CD4-positive, alpha-beta T cell treated with Interferon gamma for 1 hour (primary cell): Measurements from ENCODE around the gene GBE1.
"Not testable (repeated sequence)": the region's sequence is repeated elsewhere in the genome, so short reads cannot be mapped to it uniquely, and the experiment has no call there.

Source experiments
- DNase-seq: peaks from one replicate; pipeline ENCODE4 v3.0.0-alpha.2; 2020

GBE1 gene

GRCh38 chr3:81516042-81516441 is 245.4 kb downstream of the GBE1 start:
- DNase-seq = no peak

- no peak for DNase-seq
These were observed 247.9 kb downstream of the GBE1 start for GRCh38 chr3:81513591-81513990.

- DNase-seq = no peak
These were observed 258.4 kb downstream of the GBE1 start for GRCh38 chr3:81503026-81503425.

GRCh38 chr3:81502236-81502635 is 259.2 kb downstream of the GBE1 start:
- no peak for DNase-seq

- DNase-seq = no peak
These were observed 261.4 kb downstream of the GBE1 start for GRCh38 chr3:81500039-81500438.

GRCh38 chr3:81497572-81498251 is 263.7 kb downstream of the GBE1 start:
- no peak for DNase-seq

GRCh38 chr3:81496407-81497104 is 264.9 kb downstream of the GBE1 start:
- no peak for DNase-seq

- not testable (repeated sequence) for DNase-seq
These were observed 269.0 kb downstream of the GBE1 start for GRCh38 chr3:81492471-81492870.

DNA sequence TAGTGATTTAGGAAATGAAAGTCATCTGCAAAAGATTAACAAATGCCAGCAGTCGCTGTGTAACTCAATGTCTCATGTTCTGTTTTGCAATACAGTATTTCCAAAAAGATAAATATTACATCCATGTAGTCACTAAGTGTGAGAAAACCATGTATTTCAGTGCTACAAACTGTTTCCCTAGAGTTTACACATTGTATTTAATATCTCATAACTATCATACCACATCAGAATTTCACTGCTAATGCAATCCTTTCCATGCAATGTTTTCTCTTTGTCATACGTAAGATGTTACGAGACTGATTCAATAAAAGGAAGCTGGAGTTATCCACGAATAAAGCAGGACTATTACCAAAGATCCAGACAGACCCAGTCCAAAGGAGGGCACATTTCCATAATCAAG is 269.4 kb downstream of the GBE1 start:
- no peak for DNase-seq

DNA sequence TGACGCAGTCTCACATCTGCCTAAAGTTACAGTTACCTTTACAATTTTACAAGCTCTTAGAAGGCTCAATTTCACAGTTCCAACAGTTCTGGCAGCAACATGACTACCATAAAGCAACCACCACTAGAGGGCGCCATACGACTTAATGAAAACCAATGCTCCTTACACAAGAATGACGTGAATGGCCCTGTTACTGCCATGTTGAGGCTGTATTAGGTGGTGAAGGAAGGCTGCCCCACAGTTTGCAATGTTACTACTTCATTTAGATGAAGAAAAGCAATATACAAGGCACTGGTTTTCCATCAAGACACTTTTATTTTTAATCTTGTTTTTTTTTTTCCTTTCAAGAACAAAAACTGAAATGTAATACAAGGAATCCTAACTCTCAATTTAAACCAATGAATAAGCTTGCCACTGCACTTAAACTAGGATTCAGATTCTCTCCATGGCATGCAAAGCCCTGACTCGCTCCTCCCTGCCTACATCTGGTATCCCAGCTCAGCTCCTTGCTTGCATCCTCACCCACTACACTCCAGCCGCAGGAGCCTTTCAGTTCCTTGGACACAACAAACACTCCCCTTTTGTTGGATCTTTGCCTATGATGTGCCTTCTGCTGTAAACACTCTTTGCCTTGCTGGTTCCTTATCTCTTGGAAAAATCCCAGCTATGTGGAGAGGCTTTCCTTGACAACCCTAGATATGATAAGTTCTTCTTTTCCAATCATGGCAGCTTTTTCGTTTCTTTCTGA is 270.7 kb downstream of the GBE1 start:
- peak; percentile 55 for DNase-seq

GRCh38 chr3:81485444-81485865 is 276.0 kb downstream of the GBE1 start:
- DNase-seq = no peak

DNA sequence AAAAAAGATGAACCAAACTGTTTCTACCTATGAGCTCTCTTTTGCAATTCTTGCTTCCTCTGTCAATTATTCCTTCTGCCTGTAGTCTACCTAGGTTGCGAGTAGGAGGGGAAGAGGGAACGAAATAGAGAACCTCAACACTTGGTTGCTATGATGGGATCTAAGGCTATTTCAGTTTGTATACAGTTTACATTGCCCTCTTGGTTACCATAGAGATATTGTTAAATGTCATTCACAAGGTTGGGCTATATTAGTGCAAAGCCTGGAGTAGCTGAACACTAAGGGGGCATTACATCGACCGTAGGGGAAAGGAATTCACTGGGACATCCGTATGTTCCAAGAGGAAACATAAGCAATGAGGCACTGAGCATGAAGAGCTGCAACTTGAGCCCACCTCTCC is 276.9 kb downstream of the GBE1 start:
- no peak for DNase-seq

DNA sequence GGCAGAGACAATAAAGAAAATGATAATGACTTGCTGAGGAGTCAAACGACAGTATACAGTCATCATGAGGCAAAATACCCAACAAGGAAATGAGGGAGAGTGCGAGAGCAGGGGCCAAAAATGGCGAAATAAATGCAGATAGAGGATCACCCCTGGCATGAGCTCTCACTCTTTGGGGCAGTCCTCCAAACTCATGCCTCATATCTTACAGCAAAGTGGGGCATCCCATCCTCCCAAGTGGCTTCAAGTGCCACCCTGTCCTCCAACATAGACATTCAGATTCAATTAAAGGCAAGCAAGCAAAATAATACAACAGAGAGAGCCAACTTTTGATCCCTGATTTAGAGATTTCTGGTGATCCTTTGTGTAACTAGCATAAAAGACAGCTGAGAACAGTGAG is 278.4 kb downstream of the GBE1 start:
- DNase-seq = no peak

DNA sequence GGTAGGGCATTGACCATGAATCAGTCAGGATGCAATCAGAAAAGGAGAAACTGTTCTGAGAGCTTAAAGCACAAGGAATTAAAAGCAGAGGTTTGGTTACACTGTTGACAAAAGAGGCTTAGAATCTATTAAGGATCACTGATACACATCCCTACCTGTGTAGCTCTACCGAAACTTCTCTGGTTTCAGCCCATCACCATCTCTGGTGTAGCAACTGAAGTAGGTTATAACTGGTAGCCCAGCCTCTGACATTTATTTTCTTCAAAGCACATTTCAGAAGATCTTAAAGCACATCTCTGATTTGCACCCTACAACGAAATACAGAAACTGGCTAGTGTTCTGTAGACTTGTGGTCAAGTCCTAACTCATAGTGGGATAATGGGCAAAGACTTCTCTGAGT is 283.7 kb downstream of the GBE1 start:
- no peak for DNase-seq

DNA sequence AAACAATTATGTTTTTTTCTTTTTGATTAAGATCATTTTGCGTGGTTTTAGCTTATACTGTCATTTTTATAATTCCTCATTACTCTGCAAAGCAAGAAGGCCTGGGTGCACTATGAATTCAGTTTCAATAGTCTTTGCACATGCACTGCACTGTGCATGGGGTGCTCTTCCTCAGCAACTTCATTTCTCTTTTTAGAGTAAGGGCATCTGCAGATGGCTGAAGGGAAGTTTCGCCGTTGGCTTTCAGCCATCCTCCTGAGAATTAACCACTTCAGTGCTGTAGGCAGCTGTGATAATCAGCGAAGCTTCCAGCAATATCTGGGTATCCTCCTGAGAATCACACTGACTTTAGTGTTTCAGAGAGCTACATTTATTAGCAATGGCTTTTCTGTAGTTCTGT is 284.8 kb downstream of the GBE1 start:
- DNase-seq = no peak

DNA sequence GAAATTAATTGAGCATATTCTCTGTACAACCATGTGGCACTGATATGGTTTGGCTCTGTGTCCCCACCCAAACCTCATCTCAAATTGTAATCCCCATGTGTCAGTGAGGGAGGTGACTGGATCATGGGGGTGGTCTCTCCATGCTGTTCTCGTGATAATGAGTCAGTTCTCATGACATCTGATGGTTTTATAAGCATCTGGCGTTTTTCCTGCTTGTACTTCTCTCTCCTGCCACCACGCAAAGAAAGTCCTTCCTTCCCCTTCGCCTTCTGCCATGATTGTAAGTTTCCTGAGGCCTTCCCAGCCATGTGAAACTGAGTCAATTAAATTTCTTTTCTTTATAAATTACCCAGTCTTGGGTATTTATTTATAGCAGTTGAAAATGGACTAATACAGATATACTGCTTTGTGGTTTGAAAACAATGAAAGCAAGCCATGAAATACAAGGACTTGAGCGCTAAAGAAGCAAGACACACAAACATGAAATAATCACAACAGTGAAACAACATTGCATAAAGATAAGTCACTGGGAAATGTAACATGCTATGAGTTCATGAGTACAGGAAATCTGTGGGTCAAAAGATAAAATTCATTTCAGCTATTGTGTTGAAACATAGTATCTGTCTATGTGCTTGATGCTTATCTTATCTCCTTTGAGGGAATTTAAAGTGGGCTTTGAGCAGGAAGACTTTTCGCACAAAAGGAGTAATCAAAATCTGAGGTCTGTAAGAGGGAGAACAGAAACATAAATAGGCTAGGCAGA is 288.7 kb downstream of the GBE1 start:
- DNase-seq = no peak

GRCh38 chr3:81470524-81471278 is 290.7 kb downstream of the GBE1 start:
- no peak for DNase-seq

DNA sequence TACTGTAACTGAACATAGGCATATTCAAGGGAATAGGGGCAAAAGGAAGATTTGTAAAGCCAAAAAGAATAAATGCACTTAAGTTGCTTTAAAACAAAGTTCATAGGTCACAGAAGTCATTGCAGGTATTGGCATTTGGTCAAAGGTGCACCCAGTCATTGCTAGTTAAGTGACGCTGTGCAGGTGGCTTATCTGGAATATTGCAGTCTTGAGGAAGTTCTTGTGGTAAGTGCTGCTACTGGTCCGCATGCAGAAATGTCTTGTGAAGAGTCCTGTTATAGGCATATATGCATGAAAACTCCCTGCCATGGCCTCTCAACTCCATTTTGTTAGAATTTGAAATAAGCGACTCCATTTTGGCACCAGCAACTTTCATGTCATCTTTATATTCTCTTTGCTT is 293.1 kb downstream of the GBE1 start:
- no peak for DNase-seq

DNA sequence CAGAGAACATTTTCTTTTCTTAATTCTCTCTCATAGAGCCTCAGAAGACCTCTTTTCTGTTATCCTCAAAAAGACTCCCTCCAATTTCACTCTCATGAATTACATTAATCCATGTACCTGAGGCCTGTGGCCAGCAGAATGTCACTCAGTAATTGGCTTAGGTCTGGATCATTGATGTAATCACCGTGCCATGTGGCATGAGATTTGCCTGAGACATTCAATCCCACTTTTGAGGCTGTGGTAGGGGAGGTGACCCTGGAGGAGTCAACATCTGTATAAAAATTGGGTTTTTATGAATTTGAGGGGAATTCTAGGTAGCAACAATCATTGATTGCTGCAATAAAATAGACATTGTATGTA is 295.3 kb downstream of the GBE1 start:
- no peak for DNase-seq

DNA sequence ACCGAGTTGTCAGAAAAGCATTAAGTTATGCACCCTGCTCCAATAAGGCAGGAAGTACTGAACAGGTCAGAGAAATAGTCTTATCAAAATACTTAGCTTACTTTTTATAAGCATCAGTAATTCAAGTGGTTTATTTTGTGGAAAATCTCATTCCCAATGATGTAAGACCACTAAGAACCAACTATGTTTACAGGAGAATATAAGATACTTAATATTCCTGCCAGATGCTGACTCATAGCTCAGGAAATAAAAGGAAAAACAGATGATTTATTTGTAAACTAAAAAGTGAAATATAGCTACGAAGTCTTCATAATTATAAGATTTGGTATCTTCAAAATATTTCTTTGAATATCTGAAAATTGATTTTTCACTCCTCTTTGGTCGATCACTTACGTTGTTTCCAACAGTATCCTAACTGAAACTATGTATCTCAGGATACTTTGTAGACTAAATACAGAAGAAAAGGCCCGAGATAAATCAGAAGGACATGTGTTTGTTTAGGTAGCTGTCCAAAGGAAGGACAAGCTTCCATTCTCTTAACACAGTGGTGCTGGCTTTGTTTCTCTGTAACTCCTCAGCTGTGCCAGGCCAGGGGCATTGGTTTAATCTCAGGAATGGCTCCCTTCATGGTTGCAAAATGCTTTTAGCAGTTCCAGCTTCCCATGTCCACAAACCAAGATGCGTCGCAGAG is 295.8 kb downstream of the GBE1 start:
- DNase-seq = no peak

GRCh38 chr3:81463781-81464180 is 297.7 kb downstream of the GBE1 start:
- DNase-seq = no peak

DNA sequence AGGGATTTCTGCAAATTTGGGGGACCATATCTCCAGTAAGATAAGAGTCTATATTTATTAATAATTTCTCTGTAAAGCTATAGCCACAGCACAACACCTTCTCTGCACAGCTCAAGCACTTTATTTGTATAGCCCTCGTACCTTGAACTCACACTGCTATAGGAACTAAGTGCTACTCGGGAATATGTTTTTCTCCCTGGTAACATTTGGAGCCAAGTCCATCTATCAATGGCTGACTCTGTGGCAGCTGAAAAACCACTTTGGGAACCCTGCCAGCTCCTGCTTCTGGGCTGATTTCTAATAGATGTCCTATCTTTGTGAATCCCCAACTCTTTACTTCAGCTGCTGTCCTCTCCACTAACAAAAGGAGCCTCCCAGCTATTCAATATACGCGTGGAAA is 298.5 kb downstream of the GBE1 start:
- no peak for DNase-seq
